Measurements from ENCODE around the gene C14orf132.

- TF ChIP-seq CTCF (IDR thresholded peaks at IDR 0.05) (no peak), POLR2A (IDR thresholded peaks at IDR 0.05) (no peak)
Observed at GRCh38 chr14:96130391-96130790, 91.2 kb downstream of the C14orf132 start.
